Measurements from ENCODE around the gene GLYATL1B. TPM values are rescaled to one million over a fixed set of nuclear protein-coding genes. Genes with fewer than 3 reads are reported as not detected.
"Not testable (repeated sequence)": the region's sequence is repeated elsewhere in the genome, so short reads cannot be mapped to it uniquely, and the experiment has no call there.

The GLYATL1B gene
- total and polyA plus RNA-seq, 2 of the 8 experiments (the other 6 are each of a cell fraction or from before 2014, with no cell fraction given) = not detected

DNA sequence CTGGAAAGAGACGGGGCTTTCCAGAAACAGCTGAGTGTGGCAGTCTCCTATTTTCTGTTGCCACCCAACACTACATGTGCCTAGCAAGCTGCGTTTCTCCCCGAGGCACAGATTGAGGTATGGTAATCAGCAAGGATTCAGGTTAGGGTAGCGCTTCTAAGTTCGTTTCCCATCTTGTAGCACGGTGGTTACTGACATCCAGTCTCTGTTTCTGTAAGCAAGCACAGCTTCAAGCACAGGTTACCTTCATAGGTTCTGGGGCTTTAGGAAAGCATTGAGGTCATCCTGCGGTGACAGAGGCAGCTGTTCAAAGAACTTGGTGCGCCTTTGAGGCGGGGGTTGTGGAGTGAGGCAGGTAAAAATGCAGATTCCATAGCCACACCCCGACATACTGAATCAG, 21.6 kb downstream of the GLYATL1B start:
- not testable (repeated sequence) for H3K9me3 ChIP-seq (ENCODE audit: insufficient read depth in 2 of 2, low read depth in 1 of 2, low read length in 1 of 2); H2BK120ac ChIP-seq (replicated peaks; ENCODE audit: low read depth, low read length); H4K5ac ChIP-seq (ENCODE audit: insufficient read length, low read depth, low read length); H2BK20ac ChIP-seq (ENCODE audit: low read length); H3K27me3 ChIP-seq (replicated peaks in 1 of 4; ENCODE audit: control insufficient read depth in 3 of 4, extremely low read depth in 1 of 4, insufficient read depth in 3 of 4, low read length in 3 of 4); H4K8ac ChIP-seq (ENCODE audit: extremely low read depth, insufficient read depth, low read length); H2BK12ac ChIP-seq (ENCODE audit: low read depth, low read length); H4K20me1 ChIP-seq (replicated peaks in 1 of 2; ENCODE audit: control insufficient read depth in 1 of 2, insufficient read depth in 2 of 2, low read length in 2 of 2); H3K79me2 ChIP-seq (ENCODE audit: control insufficient read depth in 1 of 2, insufficient read depth in 2 of 2, low read length in 2 of 2); H4K91ac ChIP-seq (replicated peaks; ENCODE audit: insufficient read length, low read length); H3K56ac ChIP-seq (replicated peaks; ENCODE audit: insufficient read length, low read depth, low read length); H3K79me1 ChIP-seq (ENCODE audit: low read depth, low read length); H2BK5ac ChIP-seq (ENCODE audit: low read depth, low read length); H3K4ac ChIP-seq (replicated peaks; ENCODE audit: insufficient read length, low read depth, low read length); H3K23ac ChIP-seq (ENCODE audit: insufficient read length); H3K23me2 ChIP-seq (ENCODE audit: low read depth, low read length); H3K18ac ChIP-seq (ENCODE audit: extremely low read depth, low read length); H2AK5ac ChIP-seq (ENCODE audit: low read depth, low read length); H3K4me1 ChIP-seq (replicated peaks in 1 of 4; ENCODE audit: control insufficient read depth in 3 of 4, insufficient read depth in 4 of 4, low read length in 3 of 4); H3K14ac ChIP-seq (ENCODE audit: insufficient read length); H2BK15ac ChIP-seq (ENCODE audit: low read length); H3K27ac ChIP-seq (ENCODE audit: low read depth, low read length)
- peak in 1 of 2 experiments; percentile 49 for DNase-seq (ENCODE audit: low read depth in 1 of 2, low spot score in 2 of 2)
- Histone ChIP-seq H3K4me2 (ENCODE audit: insufficient read depth in 1 of 2, low read depth in 2 of 2, low read length in 2 of 2) (peak overlapping the region; percentile 85 to 89), H2AFZ (ENCODE audit: low read length) (0 out of 2 replicates have a peak overlapping the region, but pooled peaks have one; percentile 8), H3K4me3 (ENCODE audit: extremely low read depth in 1 of 4, insufficient read depth in 2 of 4, low read depth in 3 of 4, low read length in 4 of 4) (peak overlapping the region; percentile 46 to 65 (median 62)), H3K9ac (replicated peaks in 1 of 4; ENCODE audit: extremely low read depth in 1 of 4, low read depth in 3 of 4, low read length in 3 of 4) (peak overlapping the region in 2 of 4 experiments; percentile 49 to 52; a peak in 4 of 7 replicates), H3K36me3 (ENCODE audit: control insufficient read depth in 2 of 4, insufficient read depth in 4 of 4, low read length in 3 of 4) (peaks cover 0 to 23% (median 10%) of the 10 kb centered on the region in 4 experiments; a peak in 5 of 8 replicates)
- WGBS, 2 experiments (ENCODE audit: extremely low coverage in 1 of 2, insufficient coverage in 1 of 2, insufficient read length in 1 of 2, insufficient replicate concordance in 2 of 2, low coverage in 1 of 2, low lambda C conversion rate in 2 of 2, missing lambda C conversion rate in 1 of 2) = 10% methylated on average over 10 of the region's 10 CpGs; no CpG with 5 or more reads in 1 of the 2 experiments
- TF ChIP-seq, protein P1, sequence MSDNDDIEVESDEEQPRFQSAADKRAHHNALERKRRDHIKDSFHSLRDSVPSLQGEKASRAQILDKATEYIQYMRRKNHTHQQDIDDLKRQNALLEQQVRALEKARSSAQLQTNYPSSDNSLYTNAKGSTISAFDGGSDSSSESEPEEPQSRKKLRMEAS (IDR thresholded peaks at IDR 0.05) = peak; percentile 62
- ChIA-PET CTCF (ENCODE audit: partially characterized antibody) (interaction anchor here (0.8 to 2.8 kb wide), 8 partner anchors 24 to 471 kb away, joined by 3 to 14 read pairs (median 4); no protein-coding TSS in a partner anchor), POLR2A (ENCODE audit: partially characterized antibody) (interaction anchor here (1.0 to 2.2 kb wide), 9 partner anchors 11 to 180 kb away, joined by 3 to 16 read pairs (median 3); no protein-coding TSS in a partner anchor)
- peak; percentile 7 for FAIRE-seq

Measured in H1 (cell line).